SK-N-SH (cell line): ENCODE measurements around the gene XIRP2. TPM values are rescaled to one million over a fixed set of nuclear protein-coding genes. Genes with fewer than 3 reads are reported as not detected.

Source experiments
- CTCF ChIA-PET: fragments of 300-600, 350-600 bp; formaldehyde crosslinking; extraction: SDS; loops from one replicate; lab custom pipeline; 2021; lab: Yijun Ruan, JAX
- POLR2A ChIA-PET: fragments of 350-600 bp; sonication (Branson Sonifier 250); formaldehyde crosslinking; extraction: SDS; loops from one replicate; lab custom pipeline; 2020; ENCODE audit warnings: antibody characterized with exemption, inconsistent platforms; lab: Yijun Ruan, JAX
- DNase-seq: peaks from one replicate; pipeline ENCODE4 v3.0.0; 2012
- H2AFZ ChIP-seq: fragments of 200-600 bp; sonication (generic); 2 replicates; pipeline ENCODE4 v1.8.1; 2016; ENCODE audit warnings: antibody characterized with exemption, mild to moderate bottlenecking, low read depth
- H3F3A ChIP-seq: fragments of 200-600 bp; sonication (generic); replicated peaks from 2 replicates; pipeline ENCODE3; 2016; ENCODE audit warnings: antibody characterized with exemption, mild to moderate bottlenecking; ENCODE audit not compliant: insufficient read depth
- H3K27ac ChIP-seq, 2 experiments: fragments of 200-500 bp in 1 of 2; fragments of 200-600 bp in 1 of 2; sonication (Bioruptor generic) in 1 of 2; sonication (generic), shearing (Covaris generic) in 1 of 2; 2 replicates each; pipeline versions ENCODE4 v1.5.1 to v1.6.1; 2014 to 2016; ENCODE audit warnings: low read depth in 2 of 2, inconsistent platforms in 1 of 2, low read length in 1 of 2, mild to moderate bottlenecking in 1 of 2, mixed read lengths in 1 of 2
- H3K27me3 ChIP-seq: fragments of 200-600 bp; sonication (generic), shearing (Covaris generic); 2 replicates; pipeline ENCODE4 v1.6.1; 2016; ENCODE audit warnings: mixed run types; ENCODE audit not compliant: insufficient read depth
- H3K36me3 ChIP-seq, 2 experiments: fragments of 200-500 bp in 1 of 2; fragments of 200-600 bp in 1 of 2; sonication (Bioruptor generic) in 1 of 2; sonication (generic) in 1 of 2; replicated peaks in 1 of 2; 2 replicates each; pipeline versions ENCODE3 to v1.5.1; 2014 to 2016; ENCODE audit warnings: low read length in 1 of 2, mild to moderate bottlenecking in 1 of 2; ENCODE audit not compliant: insufficient read depth in 2 of 2, control insufficient read depth in 1 of 2
- H3K4me1 ChIP-seq, 2 experiments: fragments of 200-500 bp in 1 of 2; fragments of 200-600 bp in 1 of 2; sonication (Bioruptor generic) in 1 of 2; sonication (generic), shearing (Covaris generic) in 1 of 2; 2 replicates each; pipeline versions ENCODE4 v1.5.1 to v1.6.1; 2014 to 2016; ENCODE audit warnings: low read depth in 1 of 2, low read length in 1 of 2, mixed run types in 1 of 2; ENCODE audit not compliant: insufficient read depth in 2 of 2, control insufficient read depth in 1 of 2
- H3K4me2 ChIP-seq: fragments of 200-600 bp; sonication (generic), shearing (Covaris generic); 2 replicates; pipeline ENCODE4 v1.6.1; 2017; ENCODE audit warnings: mixed run types
- H3K4me3 ChIP-seq, 2 experiments: fragments of 200-500 bp in 1 of 2; fragments of 200-600 bp in 1 of 2; sonication (Bioruptor generic) in 1 of 2; sonication (generic), shearing (Covaris generic) in 1 of 2; 2 replicates each; pipeline versions ENCODE4 v1.5.1 to v1.8.1; 2014 to 2016; ENCODE audit warnings: low read depth in 2 of 2, inconsistent platforms in 1 of 2, low read length in 1 of 2, mild to moderate bottlenecking in 1 of 2, mixed read lengths in 1 of 2, moderate library complexity in 1 of 2
- H3K79me2 ChIP-seq: fragments of 200-600 bp; sonication (generic); 2 replicates; pipeline ENCODE4 v1.8.1; 2017; ENCODE audit warnings: mild to moderate bottlenecking; ENCODE audit not compliant: insufficient read depth
- H3K9ac ChIP-seq: fragments of 200-600 bp; sonication (generic); 2 replicates; pipeline ENCODE4 v1.6.1; 2017; ENCODE audit warnings: mixed run types
- H3K9me2 ChIP-seq: fragments of 200-600 bp; sonication (generic); 2 replicates; pipeline ENCODE4 v1.6.1; 2017; ENCODE audit warnings: mixed run types
- H3K9me3 ChIP-seq: fragments of 200-600 bp; sonication (generic); 2 replicates; pipeline ENCODE4 v1.6.1; 2017; ENCODE audit warnings: mixed run types, mild to moderate bottlenecking, moderate library complexity
- H4K20me1 ChIP-seq: fragments of 200-600 bp; sonication (generic); 2 replicates; pipeline ENCODE4 v1.6.1; 2017; ENCODE audit warnings: mild to moderate bottlenecking, mixed run types; ENCODE audit not compliant: insufficient read depth
- CHD2 ChIP-seq: fragments of 150-350 bp; IDR thresholded peaks from 2 replicates; pipeline ENCODE4 v1.6.1; 2018; ENCODE audit warnings: low read length; ENCODE audit not compliant: partially characterized antibody
- ELF1 ChIP-seq: IDR thresholded peaks from 2 replicates; pipeline ENCODE4 v1.4.0; 2012
- FOXJ3 ChIP-seq: sonication (generic); formaldehyde crosslinking; IDR thresholded peaks from 2 replicates; pipeline ENCODE4 v1.5.1; 2020; ENCODE audit warnings: mild to moderate bottlenecking, missing genetic modification reagents
- GABPA ChIP-seq: IDR thresholded peaks from 2 replicates; pipeline ENCODE4 v1.4.0; 2012; ENCODE audit warnings: low read depth, mild to moderate bottlenecking
- GATA2 ChIP-seq: sonication (generic); formaldehyde crosslinking; IDR thresholded peaks from 2 replicates; pipeline ENCODE4 v1.5.0; 2020; ENCODE audit warnings: mild to moderate bottlenecking, missing genetic modification reagents
- JUND ChIP-seq: IDR thresholded peaks from 2 replicates; pipeline ENCODE4 v1.4.0; 2012
- MEF2A ChIP-seq: IDR thresholded peaks from 2 replicates; pipeline ENCODE4 v1.4.0; 2012; ENCODE audit warnings: low read depth, borderline replicate concordance
- RAD21 ChIP-seq: IDR thresholded peaks from 2 replicates; pipeline ENCODE4 v1.6.1; 2012; ENCODE audit warnings: mild to moderate bottlenecking, low read length
- RCOR1 ChIP-seq: fragments of 150-350 bp; IDR thresholded peaks from 2 replicates; pipeline ENCODE4 v1.6.1; 2017; ENCODE audit warnings: antibody characterized with exemption, low read length
- RFX5 ChIP-seq: IDR thresholded peaks from 2 replicates; pipeline ENCODE4 v1.6.1; 2012; ENCODE audit warnings: mild to moderate bottlenecking, improper control_type of control experiment, low read length
- RXRA ChIP-seq: IDR thresholded peaks from 2 replicates; pipeline ENCODE4 v1.4.0; 2012; ENCODE audit warnings: low read depth, mild to moderate bottlenecking, borderline replicate concordance
- TAF1 ChIP-seq: IDR thresholded peaks from 2 replicates; pipeline ENCODE4 v1.6.1; 2012; ENCODE audit warnings: low read depth, mild to moderate bottlenecking, low read length, moderate library complexity, borderline replicate concordance
- TCF12 ChIP-seq: IDR thresholded peaks from 2 replicates; pipeline ENCODE4 v1.4.0; 2012
- USF2 ChIP-seq: fragments of 150-350 bp; IDR thresholded peaks from 2 replicates; pipeline ENCODE4 v1.6.1; 2017; ENCODE audit warnings: antibody characterized with exemption, low read length, low read depth, borderline replicate concordance
- WGBS: methylation state at CpG from one replicate; pipeline ENCODE4 v1.1.6; 2017; ENCODE audit warnings: low lambda C conversion rate; 5-methylcytosine and 5-hydroxymethylcytosine counted together
- polyA plus RNA-seq, 3 experiments: library from polyadenylated mRNA; depleted of rRNA; stranded (reverse); fragments of >200 nt; gene quantifications; 2 replicates each; pipeline ENCODE4 v1.2.3, GENCODE V29; 2012
- TF ChIP-seq, protein P1 (sequence below): IDR thresholded peaks from 2 replicates; pipeline ENCODE4 v1.4.0; 2012; ENCODE audit warnings: low read depth, borderline replicate concordance
- TF ChIP-seq, protein P2 (sequence below): IDR thresholded peaks from 2 replicates; pipeline ENCODE4; 2012
- TF ChIP-seq, protein P3 (sequence below): IDR thresholded peaks from 2 replicates; pipeline ENCODE4 v1.4.0; 2012; ENCODE audit warnings: low read depth

Gene XIRP2
- polyA plus RNA-seq, 1 of the 3 experiments (the other 2 are of a cell fraction): 0.02 TPM

DNA sequence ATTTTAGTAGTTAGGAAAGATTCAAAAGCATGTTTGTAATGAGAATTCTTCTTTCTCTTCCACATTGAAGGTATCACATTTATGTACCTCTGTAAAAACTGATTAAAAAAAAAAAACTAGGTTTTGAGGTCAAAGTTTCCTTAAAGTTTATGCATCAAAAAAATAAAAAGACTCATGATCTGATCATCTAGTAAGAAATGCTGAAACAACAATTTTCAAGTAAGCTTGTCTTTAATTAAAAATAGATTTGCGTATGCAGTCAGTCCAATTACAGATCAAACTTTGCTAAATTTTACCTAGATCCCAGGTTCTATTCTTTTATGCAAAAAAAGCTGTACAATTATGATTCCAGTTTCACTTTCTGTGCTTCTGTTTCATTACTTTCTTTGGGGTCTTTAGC lies 409.0 kb downstream of the XIRP2 start:
- WGBS: 72% methylated on average over 1 of the region's 1 CpG
- Histone ChIP-seq H3K9ac (no peak overlapping the region), H3K27me3 (peaks cover 8% of the 10 kb centered on the region; the same call in 1 of the 2 replicates), H3K27ac (no peak overlapping the region), H3K9me2 (no peaks in the 10 kb centered on the region), H4K20me1 (no peaks in the 10 kb centered on the region), H3K4me3 (no peak overlapping the region), H3K36me3 (no peaks in the 10 kb centered on the region), H3K4me2 (no peak overlapping the region), H3K79me2 (no peaks in the 10 kb centered on the region)
- CTCF ChIA-PET: interaction anchor here (1.0 to 1.2 kb wide), 2 partner anchors 33 to 822 kb away, joined by 4 to 8 read pairs; no protein-coding TSS in a partner anchor
- DNase-seq: no peak
- no peak for TF ChIP-seq RXRA
- no peak for TF ChIP-seq CHD2
- TF ChIP-seq GABPA: no peak
- TF ChIP-seq JUND: no peak
- TF ChIP-seq TAF1: no peak
- no peak for TF ChIP-seq RAD21
- TF ChIP-seq GATA2: no peak
- TF ChIP-seq USF2: no peak
- TF ChIP-seq RFX5: no peak
- TF ChIP-seq, protein P1, sequence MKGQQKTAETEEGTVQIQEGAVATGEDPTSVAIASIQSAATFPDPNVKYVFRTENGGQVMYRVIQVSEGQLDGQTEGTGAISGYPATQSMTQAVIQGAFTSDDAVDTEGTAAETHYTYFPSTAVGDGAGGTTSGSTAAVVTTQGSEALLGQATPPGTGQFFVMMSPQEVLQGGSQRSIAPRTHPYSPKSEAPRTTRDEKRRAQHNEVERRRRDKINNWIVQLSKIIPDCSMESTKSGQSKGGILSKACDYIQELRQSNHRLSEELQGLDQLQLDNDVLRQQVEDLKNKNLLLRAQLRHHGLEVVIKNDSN: no peak
- TF ChIP-seq ELF1: no peak
- no peak for TF ChIP-seq FOXJ3 (CRISPR knock-in tag)
- TF ChIP-seq, protein P2, sequence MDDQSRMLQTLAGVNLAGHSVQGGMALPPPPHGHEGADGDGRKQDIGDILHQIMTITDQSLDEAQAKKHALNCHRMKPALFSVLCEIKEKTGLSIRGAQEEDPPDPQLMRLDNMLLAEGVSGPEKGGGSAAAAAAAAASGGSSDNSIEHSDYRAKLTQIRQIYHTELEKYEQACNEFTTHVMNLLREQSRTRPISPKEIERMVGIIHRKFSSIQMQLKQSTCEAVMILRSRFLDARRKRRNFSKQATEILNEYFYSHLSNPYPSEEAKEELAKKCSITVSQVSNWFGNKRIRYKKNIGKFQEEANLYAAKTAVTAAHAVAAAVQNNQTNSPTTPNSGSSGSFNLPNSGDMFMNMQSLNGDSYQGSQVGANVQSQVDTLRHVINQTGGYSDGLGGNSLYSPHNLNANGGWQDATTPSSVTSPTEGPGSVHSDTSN: no peak
- TF ChIP-seq, protein P3, sequence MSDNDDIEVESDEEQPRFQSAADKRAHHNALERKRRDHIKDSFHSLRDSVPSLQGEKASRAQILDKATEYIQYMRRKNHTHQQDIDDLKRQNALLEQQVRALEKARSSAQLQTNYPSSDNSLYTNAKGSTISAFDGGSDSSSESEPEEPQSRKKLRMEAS: no peak
- no peak for TF ChIP-seq RCOR1
- TF ChIP-seq, all 33 proteins: peak for 0
- H3K4me1 ChIP-seq: peaks cover 0 to 14% of the 10 kb centered on the region in 2 experiments; a peak in 2 of 4 replicates
- H3K9me3 ChIP-seq: no peaks in the 10 kb centered on the region
- POLR2A ChIA-PET: no interaction called here
- no peak overlapping the region for H2AFZ ChIP-seq
- no peaks in the 10 kb centered on the region for H3F3A ChIP-seq

- H3K4me2 ChIP-seq: no peak overlapping the region
- no peak overlapping the region for H3K9ac ChIP-seq
- no peaks in the 10 kb centered on the region for H3K79me2 ChIP-seq
- peaks cover 8% of the 10 kb centered on the region; the same call in 1 of the 2 replicates for H3K27me3 ChIP-seq
- H3K4me3 ChIP-seq: no peak overlapping the region
- no peak overlapping the region for H3K27ac ChIP-seq
- H2AFZ ChIP-seq: no peak overlapping the region
- no peak for DNase-seq
- no peaks in the 10 kb centered on the region for H3K36me3 ChIP-seq
- TF ChIP-seq TCF12: no peak
- no peak for TF ChIP-seq MEF2A
- no peak for TF ChIP-seq FOXJ3 (CRISPR knock-in tag)
- no peak for TF ChIP-seq RAD21
- TF ChIP-seq, protein P2: no peak
- no peaks in the 10 kb centered on the region for H4K20me1 ChIP-seq
- WGBS: 73% methylated on average over 1 of the region's 1 CpG
- H3K9me3 ChIP-seq: no peaks in the 10 kb centered on the region
- H3K4me1 ChIP-seq: peaks cover 0 to 14% of the 10 kb centered on the region in 2 experiments; a peak in 2 of 4 replicates
- H3F3A ChIP-seq: no peaks in the 10 kb centered on the region
- CTCF ChIA-PET: interaction anchor here (1.0 to 1.2 kb wide), 2 partner anchors 34 to 821 kb away, joined by 4 to 8 read pairs; no protein-coding TSS in a partner anchor
- H3K9me2 ChIP-seq: no peaks in the 10 kb centered on the region
- POLR2A ChIA-PET: no interaction called here
Measured at GRCh38 chr2:167298017-167298416, 409.7 kb downstream of the XIRP2 start.
